Mucosa of descending colon (tissue), 3 donors: Measurements from ENCODE around the gene C19orf33. TPM values are rescaled to one million over a fixed set of nuclear protein-coding genes. Genes with fewer than 3 reads are reported as not detected.

ENCODE experiments used
- ATAC-seq: fragments of 200-7000 bp; cut with Tn5 transposase; one replicate; pipeline ENCODE4 v1.9.1; 2020; ENCODE audit warnings: mild to moderate bottlenecking, moderate library complexity
- DNase-seq, 3 donors: peaks; one replicate each; pipeline ENCODE4 v3.0.0-alpha.2; 2020
- H3K36me3 ChIP-seq: fragments of 200-600 bp; one replicate; pipeline ENCODE4 v1.8.0; 2021; ENCODE audit warnings: low read depth, mild to moderate bottlenecking
- H3K4me1 ChIP-seq: fragments of 200-600 bp; one replicate; pipeline ENCODE4 v1.8.0; 2021; ENCODE audit warnings: low read depth, mild to moderate bottlenecking
- H3K4me3 ChIP-seq: fragments of 200-600 bp; one replicate; pipeline ENCODE4 v1.8.0; 2021; ENCODE audit warnings: mild to moderate bottlenecking
- H3K9me3 ChIP-seq: fragments of 200-600 bp; one replicate; pipeline ENCODE4 v1.8.0; 2021; ENCODE audit warnings: mild to moderate bottlenecking
- CTCF ChIP-seq: fragments of 200-600 bp; IDR thresholded peaks from one replicate; pipeline ENCODE4 v1.8.0; 2022; ENCODE audit warnings: antibody characterized with exemption, mild to moderate bottlenecking
- intact Hi-C, 2 donors: fragments of 100-400 bp; cut with DNase I in 1 of 2; cut with micrococcal nuclease in 1 of 2; formaldehyde crosslinking; loops; one replicate each; pipeline versions ENCODE4 v1.11.0 to v1.11.1; 2022; cut with DNase I, micrococcal nuclease
- total RNA-seq, 3 donors: library from RNA; stranded (reverse); fragmentation: NEBNext Ultra II Directional in 2 of 3; extraction: Animal tissue kit (Norgen Biotek cat#: 25700) in 2 of 3; gene quantifications; one replicate each; pipeline versions ENCODE4 v1.2.1 to v1.2.4, GENCODE V29; 2021 to 2023
- donor health status: DM: no; HTN: no; CAD: no; lungs with moderate emphysema.
- donor health status: DM: no; HTN: no; CAD: no.
- donor health status: DM: no; HTN: yes; CAD: no.

C19orf33 gene
- total RNA-seq, 3 donors from 2014 or later: 82.5 to 310 (median 235) TPM

- Histone ChIP-seq H3K4me3 (no peak overlapping the region), H3K36me3 (no peaks in the 10 kb centered on the region), H3K4me1 (no peaks in the 10 kb centered on the region), H3K9me3 (no peaks in the 10 kb centered on the region)
- no peak for TF ChIP-seq CTCF
- intact Hi-C loops: no loop called here
- DNase-seq: no peak
- no peak for ATAC-seq
These were observed 47.9 kb downstream of the C19orf33 start for GRCh38 chr19:38351865-38352395.

- Histone ChIP-seq H3K4me3 (no peak overlapping the region), H3K9me3 (no peaks in the 10 kb centered on the region), H3K4me1 (no peaks in the 10 kb centered on the region), H3K36me3 (no peaks in the 10 kb centered on the region)
- no peak for TF ChIP-seq CTCF
- intact Hi-C loops: no loop called here
- ATAC-seq (no peak), DNase-seq (no peak)
These were observed 48.6 kb downstream of the C19orf33 start for GRCh38 chr19:38352611-38353010.

Other genes starting within 250 kb of the C19orf33 start
- under 1 TPM in 1 of 3 donors, not detected in 2; 0.22 TPM for gene DPF1, start 80.0 kb upstream of the C19orf33 start, total RNA-seq
- 100 to 1,000 TPM in 1 of 3 donors, 10 to 100 TPM in 1, 1 to 10 TPM in 1; 9.0 to 186 (median 19.9) TPM for gene PPP1R14A, start 47.9 kb upstream of the C19orf33 start, total RNA-seq
- gene SPINT2, start 39.7 kb upstream of the C19orf33 start, total RNA-seq: 100 to 1,000 TPM; 355 to 802 (median 787) TPM
- gene YIF1B, start 11.7 kb downstream of the C19orf33 start, total RNA-seq: 10 to 100 TPM; 21.4 to 31.5 (median 23.9) TPM
- gene KCNK6, start 15.6 kb downstream of the C19orf33 start, total RNA-seq: 10 to 100 TPM; 24.8 to 27.8 (median 25.6) TPM
- gene CATSPERG, start 31.6 kb downstream of the C19orf33 start, total RNA-seq: 10 to 100 TPM in 2 of 3 donors, 1 to 10 TPM in 1; 8.1 to 14.2 (median 10.1) TPM
- gene PSMD8, start 70.3 kb downstream of the C19orf33 start, total RNA-seq: 100 to 1,000 TPM; 121 to 144 (median 141) TPM
- gene GGN, start 83.8 kb downstream of the C19orf33 start, total RNA-seq: under 1 TPM in 2 of 3 donors, not detected in 1; 0.12 to 0.20 TPM
- under 1 TPM; 0.46 to 0.82 (median 0.80) TPM for gene SPRED3, start 84.4 kb downstream of the C19orf33 start, total RNA-seq
- 10 to 100 TPM; 24.1 to 42.3 (median 30.1) TPM for gene FAM98C, start 98.8 kb downstream of the C19orf33 start, total RNA-seq
- 1 to 10 TPM in 2 of 3 donors, under 1 TPM in 1; 0.55 to 2.3 (median 2.0) TPM for gene RASGRP4, start 122.0 kb downstream of the C19orf33 start, total RNA-seq
- 1 to 10 TPM in 2 of 3 donors, under 1 TPM in 1; 0.46 to 2.5 (median 1.3) TPM for gene RYR1, start 129.4 kb downstream of the C19orf33 start, total RNA-seq